Central memory CD8-positive, alpha-beta T cell (primary cell): ENCODE results near the gene FBXL2.
A peak's percentile ranks its signal among the peaks of the same experiment; 100 is the strongest.

Experiments
- ATAC-seq: fragments of 150-1000 bp; cut with Tn5 transposase; replicated peaks from 2 replicates; pipeline ENCODE4 v1.10.0; 2022; ENCODE audit warnings: mild to moderate bottlenecking, moderate FRiP score, moderate number of reproducible peaks; ENCODE audit not compliant: poor library complexity, severe bottlenecking; ENCODE audit errors: extremely low read depth
- DNase-seq, 2 donors: peaks; one replicate each; pipeline ENCODE4 v3.0.0; 2021; ENCODE audit warnings: low spot score in 2 of 2
- H3K27ac Mint-ChIP-seq: one replicate; pipeline ENCODE4 v1.8.0; 2022; ENCODE audit warnings: low read depth, mild to moderate bottlenecking, moderate library complexity, mixed read lengths
- H3K27me3 Mint-ChIP-seq: one replicate; pipeline ENCODE4 v1.8.0; 2022; ENCODE audit warnings: mixed read lengths
- H3K36me3 Mint-ChIP-seq: one replicate; pipeline ENCODE4 v1.8.0; 2022; ENCODE audit warnings: mild to moderate bottlenecking, moderate library complexity, mixed read lengths; ENCODE audit not compliant: insufficient read depth
- H3K4me1 Mint-ChIP-seq: one replicate; pipeline ENCODE4 v1.8.0; 2022; ENCODE audit warnings: mixed read lengths
- H3K4me3 Mint-ChIP-seq: one replicate; pipeline ENCODE4 v1.8.0; 2022; ENCODE audit warnings: mild to moderate bottlenecking, moderate library complexity, mixed read lengths
- H3K9me3 Mint-ChIP-seq: one replicate; pipeline ENCODE4 v1.8.0; 2022; ENCODE audit warnings: mixed read lengths

Gene FBXL2

GRCh38 chr3:33277193-33277882 is at the start of gene FBXL2:
TSS of gene FBXL2 (plus strand) at chr3:33277442. CDS start at chr3:33277513, 71 bp downstream.
- Mint-ChIP-seq H3K9me3 (no peaks in the 10 kb centered on the region), H3K36me3 (no peaks in the 10 kb centered on the region), H3K27ac (no peak within 1 kb of the TSS), H3K4me3 (peak within 1 kb of the TSS; percentile 50), H3K4me1 (no peaks in the 10 kb centered on the region), H3K27me3 (peaks cover 74% of the 10 kb centered on the region)
- DNase-seq: no peak
- ATAC-seq: peak; percentile 28

- ATAC-seq (no peak), DNase-seq (no peak)
- Mint-ChIP-seq H3K9me3 (no peaks in the 10 kb centered on the region), H3K4me3 (no peak overlapping the region), H3K27ac (no peak overlapping the region), H3K27me3 (peaks cover 36% of the 10 kb centered on the region), H3K36me3 (no peaks in the 10 kb centered on the region), H3K4me1 (no peaks in the 10 kb centered on the region)
Observed at GRCh38 chr3:33229066-33229465, 48.2 kb upstream of the FBXL2 start.

- no peak for DNase-seq
- H3K36me3 Mint-ChIP-seq: no peaks in the 10 kb centered on the region
- H3K27ac Mint-ChIP-seq: no peak overlapping the region
- no peak overlapping the region for H3K4me3 Mint-ChIP-seq
- peaks cover 29% of the 10 kb centered on the region for H3K27me3 Mint-ChIP-seq
- no peaks in the 10 kb centered on the region for H3K9me3 Mint-ChIP-seq
- no peaks in the 10 kb centered on the region for H3K4me1 Mint-ChIP-seq
- no peak for ATAC-seq
Observed at GRCh38 chr3:33229947-33230346, 47.3 kb upstream of the FBXL2 start.

GRCh38 chr3:33231756-33232465 is 45.3 kb upstream of the FBXL2 start:
- H3K4me3 Mint-ChIP-seq: no peak overlapping the region
- DNase-seq: no peak
- H3K27ac Mint-ChIP-seq: no peak overlapping the region
- no peaks in the 10 kb centered on the region for H3K36me3 Mint-ChIP-seq
- peaks cover 43% of the 10 kb centered on the region for H3K27me3 Mint-ChIP-seq
- no peaks in the 10 kb centered on the region for H3K4me1 Mint-ChIP-seq
- H3K9me3 Mint-ChIP-seq: no peaks in the 10 kb centered on the region
- ATAC-seq: no peak

- H3K27me3 Mint-ChIP-seq: peaks cover 46% of the 10 kb centered on the region
- H3K4me1 Mint-ChIP-seq: no peaks in the 10 kb centered on the region
- H3K9me3 Mint-ChIP-seq: no peaks in the 10 kb centered on the region
- H3K4me3 Mint-ChIP-seq: no peak overlapping the region
- no peaks in the 10 kb centered on the region for H3K36me3 Mint-ChIP-seq
- no peak overlapping the region for H3K27ac Mint-ChIP-seq
- DNase-seq (no peak), ATAC-seq (no peak)
Observed at GRCh38 chr3:33233884-33234283, 43.4 kb upstream of the FBXL2 start.

GRCh38 chr3:33236005-33236404 is 41.2 kb upstream of the FBXL2 start:
- ATAC-seq: no peak
- H3K36me3 Mint-ChIP-seq: no peaks in the 10 kb centered on the region
- H3K4me1 Mint-ChIP-seq: no peaks in the 10 kb centered on the region
- no peak overlapping the region for H3K4me3 Mint-ChIP-seq
- no peak overlapping the region for H3K27ac Mint-ChIP-seq
- H3K9me3 Mint-ChIP-seq: no peaks in the 10 kb centered on the region
- no peak for DNase-seq
- peaks cover 55% of the 10 kb centered on the region for H3K27me3 Mint-ChIP-seq

GRCh38 chr3:33237439-33237838 is 39.8 kb upstream of the FBXL2 start:
- ATAC-seq (no peak), DNase-seq (no peak)
- no peaks in the 10 kb centered on the region for H3K36me3 Mint-ChIP-seq
- no peaks in the 10 kb centered on the region for H3K4me1 Mint-ChIP-seq
- H3K27me3 Mint-ChIP-seq: peaks cover 70% of the 10 kb centered on the region
- no peak overlapping the region for H3K4me3 Mint-ChIP-seq
- H3K27ac Mint-ChIP-seq: no peak overlapping the region
- no peaks in the 10 kb centered on the region for H3K9me3 Mint-ChIP-seq

GRCh38 chr3:33238923-33239322 is 38.3 kb upstream of the FBXL2 start:
- no peak for ATAC-seq

GRCh38 chr3:33240261-33240660 is 37.0 kb upstream of the FBXL2 start:
- H3K9me3 Mint-ChIP-seq: no peaks in the 10 kb centered on the region
- no peak overlapping the region for H3K4me3 Mint-ChIP-seq
- ATAC-seq (no peak), DNase-seq (no peak)
- no peaks in the 10 kb centered on the region for H3K36me3 Mint-ChIP-seq
- H3K27me3 Mint-ChIP-seq: peaks cover 86% of the 10 kb centered on the region
- H3K4me1 Mint-ChIP-seq: no peaks in the 10 kb centered on the region
- H3K27ac Mint-ChIP-seq: no peak overlapping the region

More at GRCh38 chr3:33238923-33239322, 38.3 kb upstream of the FBXL2 start:
- H3K27ac Mint-ChIP-seq: no peak overlapping the region
- H3K4me3 Mint-ChIP-seq: no peak overlapping the region
- no peaks in the 10 kb centered on the region for H3K9me3 Mint-ChIP-seq
- H3K36me3 Mint-ChIP-seq: no peaks in the 10 kb centered on the region
- H3K4me1 Mint-ChIP-seq: no peaks in the 10 kb centered on the region
- H3K27me3 Mint-ChIP-seq: peaks cover 80% of the 10 kb centered on the region
- no peak for DNase-seq

- Mint-ChIP-seq H3K27ac (no peak overlapping the region), H3K4me3 (no peak overlapping the region), H3K27me3 (peaks cover 66% of the 10 kb centered on the region), H3K4me1 (no peaks in the 10 kb centered on the region), H3K36me3 (no peaks in the 10 kb centered on the region), H3K9me3 (no peaks in the 10 kb centered on the region)
- DNase-seq: no peak
- no peak for ATAC-seq
Observed at GRCh38 chr3:33246786-33247185, 30.5 kb upstream of the FBXL2 start.

GRCh38 chr3:33250712-33251111 is 26.5 kb upstream of the FBXL2 start:
- DNase-seq: no peak
- no peaks in the 10 kb centered on the region for H3K9me3 Mint-ChIP-seq
- H3K36me3 Mint-ChIP-seq: no peaks in the 10 kb centered on the region

GRCh38 chr3:33256249-33256648 is 21.0 kb upstream of the FBXL2 start:
- H3K4me1 Mint-ChIP-seq: no peaks in the 10 kb centered on the region
- ATAC-seq (no peak), DNase-seq (no peak)
- no peak overlapping the region for H3K27ac Mint-ChIP-seq
- no peaks in the 10 kb centered on the region for H3K9me3 Mint-ChIP-seq
- no peak overlapping the region for H3K4me3 Mint-ChIP-seq
- peaks cover 14% of the 10 kb centered on the region for H3K27me3 Mint-ChIP-seq
- H3K36me3 Mint-ChIP-seq: no peaks in the 10 kb centered on the region

More at GRCh38 chr3:33250712-33251111, 26.5 kb upstream of the FBXL2 start:
- ATAC-seq: no peak
- peaks cover 50% of the 10 kb centered on the region for H3K27me3 Mint-ChIP-seq
- no peaks in the 10 kb centered on the region for H3K4me1 Mint-ChIP-seq
- no peak overlapping the region for H3K4me3 Mint-ChIP-seq
- H3K27ac Mint-ChIP-seq: no peak overlapping the region

GRCh38 chr3:33260104-33260503 is 17.1 kb upstream of the FBXL2 start:
- DNase-seq (no peak), ATAC-seq (no peak)
- Mint-ChIP-seq H3K36me3 (no peaks in the 10 kb centered on the region), H3K9me3 (no peaks in the 10 kb centered on the region), H3K4me3 (no peak overlapping the region), H3K27ac (no peak overlapping the region), H3K27me3 (peaks cover 17% of the 10 kb centered on the region), H3K4me1 (no peaks in the 10 kb centered on the region)
